Suprapubic skin (tissue), 4 donors: ENCODE measurements around the gene DNAH10.

Experiments
- CTCF ChIP-seq, 2 donors: fragments of 200-600 bp in 1 of 2; fragments of 450-650 bp in 1 of 2; sonication (generic) in 1 of 2; IDR thresholded peaks; one replicate each; pipeline ENCODE4 v1.5.1; 2016 to 2019; ENCODE audit warnings: antibody characterized with exemption in 2 of 2, mild to moderate bottlenecking in 1 of 2, moderate library complexity in 1 of 2
- EP300 ChIP-seq: sonication (generic); formaldehyde crosslinking; IDR thresholded peaks from one replicate; pipeline ENCODE4 v1.6.1; 2017; ENCODE audit warnings: antibody characterized with exemption
- POLR2A ChIP-seq, 2 donors: fragments of 450-650 bp; IDR thresholded peaks; one replicate each; pipeline ENCODE4 v1.6.1; 2017; ENCODE audit warnings: antibody characterized with exemption in 2 of 2, mild to moderate bottlenecking in 2 of 2, moderate library complexity in 2 of 2
- POLR2AphosphoS5 ChIP-seq, 3 donors: sonication (generic); formaldehyde crosslinking; IDR thresholded peaks; one replicate each; pipeline ENCODE4 v1.6.1; 2017; ENCODE audit warnings: antibody characterized with exemption in 3 of 3

GRCh38 chr12:123748661-123749060 is 13.4 kb upstream of the DNAH10 start:
- TF ChIP-seq CTCF (IDR thresholded peaks at IDR 0.05) (no peak), POLR2AphosphoS5 (IDR thresholded peaks at IDR 0.05) (no peak), POLR2A (IDR thresholded peaks at IDR 0.05) (no peak), EP300 (no peak)
